ENCODE results near the gene PPIP5K2. TPM values are rescaled to one million over a fixed set of nuclear protein-coding genes. Genes with fewer than 3 reads are reported as not detected.

Gene PPIP5K2
- polyA plus RNA-seq, 3 donors, result 23.1 to 66.0 (median 41.1) TPM

DNA sequence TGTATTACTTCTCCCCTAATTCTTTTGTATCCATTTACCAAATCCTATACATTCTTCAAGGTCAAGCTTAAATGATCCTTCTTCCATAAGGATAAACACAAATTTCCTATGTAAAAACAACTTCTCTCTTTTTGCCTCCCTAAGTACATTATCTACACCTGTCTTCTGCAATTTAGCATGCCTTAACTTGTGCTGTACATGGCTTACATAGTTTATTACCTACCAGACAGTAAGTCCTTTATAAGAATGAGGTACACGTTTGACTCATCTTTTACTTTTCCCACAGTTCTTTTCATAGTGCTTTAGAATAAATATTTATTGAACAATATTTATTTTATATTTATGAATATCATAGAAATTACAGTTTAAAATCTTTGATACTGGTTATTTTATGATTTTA lies 33.6 kb upstream of the PPIP5K2 start:
- no peak overlapping the region for H2AFZ ChIP-seq (ENCODE audit: insufficient read depth, low read depth, low read length, poor library complexity, severe bottlenecking)
- peaks cover 28 to 48% of the 10 kb centered on the region in 2 donors for H3K36me3 ChIP-seq (replicated peaks in 1 of 2; ENCODE audit: control insufficient read depth in 1 of 2, insufficient read depth in 2 of 2, low read length in 2 of 2)
- peaks cover 7 to 36% of the 10 kb centered on the region in 2 donors for H3K9me3 ChIP-seq (replicated peaks in 1 of 2; ENCODE audit: control insufficient read depth in 1 of 2, insufficient read depth in 1 of 2, low read length in 2 of 2)
- no peaks in the 10 kb centered on the region for H3K27me3 ChIP-seq (ENCODE audit: control insufficient read depth in 2 of 2, insufficient read depth in 2 of 2, low read length in 2 of 2)
- H3K4me1 ChIP-seq (ENCODE audit: control insufficient read depth in 1 of 2, insufficient read depth in 2 of 2, low read length in 2 of 2), result no peaks in the 10 kb centered on the region
- Mint-ChIP-seq H3K36me3 (peaks cover 49 to 55% of the 10 kb centered on the region in 2 donors), H3K4me1 (no peaks in the 10 kb centered on the region), H3K27ac (no peak overlapping the region), H3K27me3 (ENCODE audit: low read depth in 3 of 3) (no peaks in the 10 kb centered on the region), H3K4me3 (no peak overlapping the region), H3K9me3 (peaks cover 15 to 35% (median 24%) of the 10 kb centered on the region in 7 donors)
- H3K4me2 ChIP-seq (replicated peaks; ENCODE audit: extremely low read depth, low read length, poor library complexity, severe bottlenecking), result no peak overlapping the region
- no peak for TF ChIP-seq CTCF (IDR thresholded peaks at IDR 0.05)
- H3K79me2 ChIP-seq (ENCODE audit: insufficient read depth, low read length), result no peaks in the 10 kb centered on the region
- H4K20me1 ChIP-seq (ENCODE audit: insufficient read depth, low read length), result no peaks in the 10 kb centered on the region
- DNase-seq, result no peak
- H3K27ac ChIP-seq (ENCODE audit: low read depth in 1 of 2, low read length in 2 of 2), result no peak overlapping the region
- intact Hi-C loops (cut with micrococcal nuclease), result no loop called here
- no peak overlapping the region for H3K4me3 ChIP-seq (replicated peaks in 1 of 3; ENCODE audit: low read depth in 2 of 3, low read length in 3 of 3)
- no CpG with 5 or more reads among the region's 1 CpG for WGBS (ENCODE audit: insufficient coverage)
- no peak overlapping the region for H3K9ac ChIP-seq (ENCODE audit: insufficient read depth, low read length, poor library complexity, severe bottlenecking)

DNA sequence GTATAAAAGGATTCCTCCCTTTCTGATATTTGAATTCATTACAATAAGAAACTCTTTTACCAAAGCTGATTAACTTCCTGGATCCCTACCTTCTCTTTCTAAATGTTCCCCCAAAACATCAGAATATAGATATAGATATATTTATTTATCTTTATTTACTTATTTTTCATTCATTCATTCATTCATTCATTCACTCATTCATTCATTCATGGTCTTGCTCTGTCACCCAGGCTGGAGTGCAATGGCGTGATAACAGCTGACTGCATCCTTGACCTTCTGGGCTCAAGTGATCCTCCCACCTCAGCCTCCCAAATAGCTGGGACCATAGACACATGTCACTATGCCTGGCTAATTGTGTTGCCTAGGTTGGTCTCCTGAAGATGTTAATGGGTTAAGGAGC lies 30.8 kb upstream of the PPIP5K2 start:
- Mint-ChIP-seq H3K4me3 (no peak overlapping the region), H3K9me3 (peaks cover 1 to 16% (median 10%) of the 10 kb centered on the region in 7 donors), H3K27me3 (ENCODE audit: low read depth in 3 of 3) (no peaks in the 10 kb centered on the region), H3K27ac (no peak overlapping the region), H3K36me3 (peaks cover 62 to 74% of the 10 kb centered on the region in 2 donors), H3K4me1 (no peaks in the 10 kb centered on the region)
- Histone ChIP-seq H3K27ac (ENCODE audit: low read depth in 1 of 2, low read length in 2 of 2) (no peak overlapping the region), H3K9ac (ENCODE audit: insufficient read depth, low read length, poor library complexity, severe bottlenecking) (no peak overlapping the region), H3K27me3 (ENCODE audit: control insufficient read depth in 2 of 2, insufficient read depth in 2 of 2, low read length in 2 of 2) (no peaks in the 10 kb centered on the region), H3K4me3 (replicated peaks in 1 of 3; ENCODE audit: low read depth in 2 of 3, low read length in 3 of 3) (no peak overlapping the region), H2AFZ (ENCODE audit: insufficient read depth, low read depth, low read length, poor library complexity, severe bottlenecking) (no peak overlapping the region), H3K9me3 (replicated peaks in 1 of 2; ENCODE audit: control insufficient read depth in 1 of 2, insufficient read depth in 1 of 2, low read length in 2 of 2) (peaks cover 7 to 12% of the 10 kb centered on the region in 2 donors), H3K36me3 (replicated peaks in 1 of 2; ENCODE audit: control insufficient read depth in 1 of 2, insufficient read depth in 2 of 2, low read length in 2 of 2) (peaks cover 28 to 72% of the 10 kb centered on the region in 2 donors), H3K79me2 (ENCODE audit: insufficient read depth, low read length) (no peaks in the 10 kb centered on the region), H3K4me2 (replicated peaks; ENCODE audit: extremely low read depth, low read length, poor library complexity, severe bottlenecking) (no peak overlapping the region), H4K20me1 (ENCODE audit: insufficient read depth, low read length) (no peaks in the 10 kb centered on the region), H3K4me1 (ENCODE audit: control insufficient read depth in 1 of 2, insufficient read depth in 2 of 2, low read length in 2 of 2) (no peaks in the 10 kb centered on the region)
- TF ChIP-seq CTCF (IDR thresholded peaks at IDR 0.05), result no peak
- intact Hi-C loops (cut with micrococcal nuclease), result no loop called here
- DNase-seq, result no peak
- no CpG with 5 or more reads among the region's 1 CpG for WGBS (ENCODE audit: insufficient coverage)
